Activated CD4-positive, alpha-beta T cell treated with anti-CD3 and anti-CD28 coated beads, Interleukin-2, amount 50 U/mL, for 24 hours (primary cell): ENCODE results near the gene SAMD4A.

Experiments used
- DNase-seq, 2 donors: peaks; one replicate each; pipeline ENCODE4 v3.0.0-alpha.2; 2020; ENCODE audit warnings: low read depth in 1 of 2, low spot score in 1 of 2

Gene SAMD4A

DNA sequence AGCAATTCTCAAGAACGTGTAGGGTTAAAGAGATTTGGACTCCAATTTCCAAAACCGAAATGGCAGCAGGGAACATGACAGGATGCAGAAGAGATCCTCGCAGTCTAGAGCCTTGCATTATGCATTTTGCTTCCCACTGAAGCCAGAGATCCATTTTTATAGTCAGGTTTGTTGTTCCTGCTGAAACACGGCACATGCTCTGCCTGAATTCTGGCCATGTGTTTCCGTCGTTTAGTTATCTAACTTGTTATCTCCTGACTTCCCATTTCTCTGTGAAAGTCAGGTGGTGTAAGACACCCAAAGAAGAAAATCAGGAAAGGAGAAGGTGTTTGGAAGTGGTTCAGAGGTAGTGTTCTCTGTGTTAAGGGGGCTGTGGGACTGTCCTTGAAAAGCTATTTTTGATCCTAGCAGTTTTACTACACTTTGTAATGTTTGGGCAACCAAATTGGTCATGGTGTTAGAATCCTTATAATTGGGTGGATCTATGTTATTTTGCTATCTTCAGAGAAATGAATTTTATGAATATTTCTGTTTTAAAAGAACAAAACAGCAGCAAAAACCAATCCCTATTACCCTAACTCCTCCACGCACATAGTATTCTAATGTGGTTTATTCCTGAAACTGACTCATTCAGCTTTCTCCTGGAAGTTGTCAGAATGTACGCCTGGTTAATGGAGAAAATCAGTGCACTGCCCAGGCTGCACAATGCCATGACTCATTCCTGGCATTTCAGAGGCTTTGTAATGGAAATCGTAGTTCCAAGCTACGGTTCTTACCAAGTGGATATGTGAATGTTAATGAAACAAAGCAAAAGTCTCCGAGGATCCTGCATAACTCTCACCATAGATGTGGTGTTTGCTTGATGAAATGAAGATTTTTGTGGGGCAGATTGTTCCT lies 110.1 kb downstream of the SAMD4A start:
- no peak for DNase-seq

DNA sequence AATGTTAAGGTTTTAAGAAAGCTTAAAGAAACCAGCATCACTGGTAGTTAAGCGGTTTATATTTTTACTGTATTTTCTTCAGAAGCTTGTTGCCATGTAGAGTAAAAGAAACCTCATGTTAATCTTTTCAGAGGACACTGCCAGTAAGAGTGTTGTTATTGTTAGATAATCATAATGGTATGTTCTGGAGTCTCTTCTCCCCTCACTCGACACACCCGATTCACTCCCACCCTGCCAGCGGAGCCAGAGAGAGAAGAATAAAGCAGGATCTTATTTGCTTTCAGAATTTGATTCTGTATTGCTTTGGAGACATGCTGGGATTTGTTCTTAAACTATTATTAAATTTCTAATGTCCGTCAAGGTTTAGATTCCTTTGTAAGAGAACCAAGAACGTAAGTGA lies 113.7 kb downstream of the SAMD4A start:
- DNase-seq: no peak

GRCh38 chr14:54681811-54682261 lies 114.9 kb downstream of the SAMD4A start:
- no peak for DNase-seq

DNA sequence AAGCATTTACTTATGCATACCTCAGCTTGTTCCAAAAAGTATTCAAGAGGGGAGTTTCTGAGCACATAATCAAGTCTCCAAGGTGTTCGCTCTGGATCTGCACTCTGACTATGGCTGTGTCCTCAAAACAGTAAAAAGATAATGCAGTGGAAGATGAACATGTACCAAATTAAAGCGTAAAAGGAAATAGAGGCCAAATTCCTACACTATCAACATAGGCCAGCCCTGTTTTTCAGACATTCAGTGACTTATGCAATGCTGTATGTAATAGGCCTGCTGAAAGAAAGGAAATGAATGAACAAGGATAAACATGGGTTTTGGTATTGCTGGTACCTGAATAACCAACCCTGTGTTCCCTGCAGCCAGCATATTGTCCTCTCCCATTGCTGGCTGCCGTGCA lies 115.7 kb downstream of the SAMD4A start:
- DNase-seq: no peak

DNA sequence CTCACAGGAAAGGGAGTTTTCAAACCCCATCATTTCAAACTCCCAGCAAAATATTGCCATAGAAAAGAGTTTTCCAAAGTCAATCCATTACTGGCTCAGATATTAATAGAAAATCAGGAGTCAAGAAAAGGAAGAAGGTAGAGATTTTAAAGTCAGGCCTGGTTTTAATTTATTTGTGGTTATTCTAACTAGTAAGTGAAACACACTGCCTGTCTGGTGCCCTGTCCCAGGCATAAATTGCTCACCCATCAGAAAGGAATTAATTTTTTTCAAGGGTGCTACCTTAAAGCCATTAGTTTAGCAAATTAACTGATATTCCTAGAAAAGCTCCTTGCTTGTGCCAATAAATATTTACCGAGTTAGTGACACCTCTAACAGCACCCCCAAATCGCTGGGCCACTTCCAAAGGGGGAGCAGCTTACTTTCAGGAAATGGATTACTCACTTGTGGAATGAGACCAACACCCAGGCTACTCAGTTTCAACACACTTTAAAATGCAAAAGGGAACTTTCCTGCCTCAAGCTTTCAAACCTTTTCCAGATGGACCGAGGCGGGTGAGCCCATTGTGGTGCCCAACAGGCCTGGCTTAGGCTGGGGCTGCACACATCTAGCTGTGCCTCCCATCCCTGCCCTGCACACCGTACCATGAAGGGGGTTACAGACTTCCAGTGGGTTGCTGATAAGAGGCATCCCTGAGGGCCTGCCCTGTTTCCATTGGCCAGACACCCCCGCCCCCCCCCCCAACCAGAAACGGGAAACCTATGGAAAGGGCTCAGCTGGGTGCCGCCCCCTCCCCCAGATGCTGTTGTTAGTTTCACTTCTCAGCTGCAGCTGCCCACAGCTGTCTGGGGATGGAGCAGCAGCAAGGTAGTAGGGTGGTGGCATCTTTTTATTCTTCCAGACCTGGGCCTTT lies 117.2 kb downstream of the SAMD4A start:
- no peak for DNase-seq

GRCh38 chr14:54685286-54685845 lies 118.4 kb downstream of the SAMD4A start:
- no peak for DNase-seq

GRCh38 chr14:54686219-54686870 lies 119.4 kb downstream of the SAMD4A start:
- no peak for DNase-seq

DNA sequence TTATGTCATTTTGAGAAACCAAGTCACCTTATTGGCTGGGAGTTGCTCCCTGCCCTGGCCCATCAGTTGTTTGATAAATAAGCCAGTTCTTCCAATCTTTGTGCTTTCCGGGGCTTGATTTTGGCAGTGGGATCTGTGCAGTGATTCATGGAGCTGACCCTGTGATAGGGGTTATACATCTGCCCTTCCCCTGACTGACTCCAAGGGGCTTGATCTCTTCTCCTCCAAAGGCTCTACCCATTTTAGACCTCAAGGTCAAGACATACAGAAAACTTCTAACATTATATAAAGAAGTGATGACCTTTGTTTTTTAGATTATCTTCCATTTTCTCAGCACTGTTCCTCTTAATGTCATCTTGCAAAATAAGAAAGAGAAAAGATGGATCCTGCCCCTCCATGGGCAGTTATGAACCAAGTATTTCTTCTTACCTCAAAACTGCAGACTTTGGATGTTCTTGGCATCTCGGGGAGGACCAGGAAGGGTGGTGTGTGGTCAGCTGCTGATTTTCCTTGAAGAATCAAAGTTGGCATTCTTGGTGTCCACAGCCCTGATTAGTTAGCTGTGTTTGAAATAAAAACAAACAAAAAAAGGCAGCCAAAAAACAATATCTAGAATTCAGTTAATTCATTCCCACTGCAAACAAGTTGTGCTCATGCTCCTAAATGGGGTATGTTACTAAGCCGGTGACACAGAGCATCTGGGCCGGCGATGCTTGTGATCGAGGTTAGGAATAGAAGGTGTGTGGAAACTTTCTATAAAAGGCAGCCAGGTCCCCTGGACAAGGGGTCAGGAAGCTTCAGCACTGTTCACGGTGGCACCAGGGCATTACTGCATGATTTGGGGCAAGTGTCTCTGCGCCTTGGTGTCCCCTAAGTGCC lies 120.2 kb downstream of the SAMD4A start:
- no peak for DNase-seq

- DNase-seq: no peak
Measured at GRCh38 chr14:54687750-54688119, 120.8 kb downstream of the SAMD4A start.

- DNase-seq: no peak
Measured at GRCh38 chr14:54688229-54688628, 121.3 kb downstream of the SAMD4A start.

GRCh38 chr14:54689928-54690327 lies 123.0 kb downstream of the SAMD4A start:
- DNase-seq: no peak

DNA sequence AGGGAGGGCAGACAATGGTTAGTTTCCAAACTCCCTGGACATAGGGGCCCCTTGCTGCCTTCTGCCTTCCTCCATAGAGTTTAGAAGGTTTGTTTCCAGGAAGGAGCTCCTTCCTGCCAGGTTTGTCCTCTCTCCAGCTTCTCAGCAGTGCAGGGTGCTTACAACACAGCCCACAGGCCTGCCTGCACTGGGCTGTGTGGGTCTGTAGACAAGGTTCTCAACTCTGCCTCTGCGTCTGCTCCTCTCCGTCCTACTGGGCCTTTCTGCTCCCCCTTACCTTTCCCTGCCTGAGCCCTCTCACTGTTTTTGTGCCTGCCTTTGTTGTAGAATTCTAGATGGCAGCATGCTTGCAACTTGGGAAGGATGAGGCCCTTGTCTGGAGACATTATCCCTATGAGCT lies 124.0 kb downstream of the SAMD4A start:
- DNase-seq: no peak

DNA sequence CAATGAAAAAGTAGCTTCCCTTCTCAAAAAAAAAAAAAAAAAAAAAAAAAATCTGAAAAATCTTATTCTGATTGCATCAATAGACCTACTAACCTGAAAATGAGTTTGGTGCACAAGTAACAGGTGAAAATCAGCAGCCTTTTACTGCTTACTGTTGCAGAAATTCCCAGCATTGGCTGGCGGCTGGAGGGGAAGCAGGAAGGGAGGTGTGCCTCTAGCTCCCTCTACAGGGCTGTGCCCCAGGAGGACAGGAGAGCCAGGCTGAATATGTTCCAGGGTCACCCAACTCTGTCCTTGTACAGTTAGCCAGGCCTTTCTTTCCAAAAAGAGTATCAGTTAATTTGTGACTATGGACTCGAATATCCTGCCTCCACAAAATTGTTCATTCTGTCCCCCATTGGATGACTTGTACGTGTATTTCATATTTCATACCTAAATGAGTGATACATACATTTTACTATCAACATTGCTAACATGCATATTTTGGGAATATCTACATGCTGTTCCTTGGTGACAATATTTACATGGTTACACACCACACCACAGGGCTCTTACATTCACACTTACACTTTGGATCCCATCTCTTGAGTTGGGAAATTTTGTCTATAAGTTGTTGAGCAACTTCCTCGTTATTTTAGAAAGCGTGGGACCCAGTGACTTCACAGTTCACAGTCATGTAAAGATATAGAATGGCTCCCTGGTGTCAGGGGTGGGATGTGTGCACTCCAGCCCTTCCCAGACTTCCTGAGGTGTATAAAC lies 124.8 kb downstream of the SAMD4A start:
- DNase-seq: peak in 1 of 2 donors; percentile 32

- no peak for DNase-seq
Measured at GRCh38 chr14:54692284-54692772, 125.4 kb downstream of the SAMD4A start.

DNA sequence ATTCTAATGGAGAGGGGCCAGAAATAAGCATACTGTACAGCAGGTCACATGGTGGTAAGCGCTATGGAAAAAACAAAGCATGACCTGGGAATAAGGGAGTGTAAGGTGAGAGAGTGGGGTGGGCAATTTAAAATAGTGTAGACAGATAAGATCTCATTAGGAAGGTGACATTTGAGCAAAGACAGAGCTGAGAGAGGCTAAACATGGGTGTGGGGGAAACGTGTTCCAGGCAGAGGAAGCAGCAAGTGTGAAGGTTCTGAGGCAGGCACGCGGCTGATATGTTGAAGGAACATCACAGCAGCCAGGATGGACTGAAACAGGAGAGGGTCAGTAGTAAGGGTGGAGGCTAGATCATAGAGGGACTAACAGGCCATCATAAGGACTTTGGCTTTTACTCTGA lies 126.8 kb downstream of the SAMD4A start:
- no peak for DNase-seq

- no peak for DNase-seq
Measured at GRCh38 chr14:54695196-54695595, 128.3 kb downstream of the SAMD4A start.

DNA sequence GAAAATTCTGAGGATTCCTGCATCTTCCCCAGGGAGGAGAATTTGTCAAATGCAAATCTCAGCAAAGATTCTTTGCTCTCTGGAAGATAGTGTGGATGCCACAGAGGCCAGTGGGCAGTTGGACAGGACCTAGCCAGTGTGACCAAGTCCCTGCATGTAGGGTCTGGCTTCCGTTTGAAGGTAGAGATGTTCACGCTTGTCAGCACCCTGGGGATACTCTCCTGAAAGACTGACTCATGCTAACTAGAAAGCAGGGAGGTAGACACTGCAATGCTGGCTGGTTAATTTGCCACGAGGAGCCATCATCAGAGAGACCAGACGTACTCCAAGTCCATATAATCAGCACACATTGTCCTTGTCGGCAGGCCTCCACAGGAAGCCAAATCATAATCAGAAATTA lies 130.1 kb downstream of the SAMD4A start:
- DNase-seq: no peak

- no peak for DNase-seq
Measured at GRCh38 chr14:54697803-54698202, 130.9 kb downstream of the SAMD4A start.

DNA sequence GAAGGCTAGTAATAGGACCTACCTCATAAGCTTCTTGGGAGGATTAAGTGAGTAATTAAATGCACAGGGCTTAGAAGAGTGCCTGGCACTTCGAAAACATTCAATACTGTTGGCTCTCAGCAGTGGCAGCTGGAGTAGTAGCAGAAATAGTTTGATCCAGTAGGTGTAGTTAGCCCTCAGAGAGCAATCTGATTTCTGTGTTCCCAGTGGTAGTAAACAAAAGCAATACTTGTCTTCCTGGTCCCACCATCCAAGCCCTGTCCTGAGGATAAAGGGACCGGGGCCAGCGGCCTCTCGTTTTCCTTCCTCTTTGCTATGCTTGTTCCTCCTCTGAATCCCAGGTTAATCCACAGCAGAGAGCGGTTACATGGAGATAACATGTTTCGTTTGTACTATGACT lies 131.6 kb downstream of the SAMD4A start:
- DNase-seq: no peak
